Measurements from ENCODE around the gene KCNIP4. TPM values are rescaled to one million over a fixed set of nuclear protein-coding genes. Genes with fewer than 3 reads are reported as not detected.

Gene KCNIP4
- total and polyA plus RNA-seq, 2 of the 8 experiments (the other 6 are each of a cell fraction or from before 2014, with no cell fraction given): 0.06 TPM; not detected in 1

- Histone ChIP-seq H3K4me2 (ENCODE audit: insufficient read depth in 1 of 2, low read depth in 2 of 2, low read length in 2 of 2) (no peak overlapping the region), H2BK15ac (ENCODE audit: low read length) (no peak overlapping the region), H3K4me3 (ENCODE audit: extremely low read depth in 1 of 4, insufficient read depth in 2 of 4, low read depth in 3 of 4, low read length in 4 of 4) (no peak overlapping the region), H4K8ac (ENCODE audit: extremely low read depth, insufficient read depth, low read length) (no peak overlapping the region), H3K79me1 (ENCODE audit: low read depth, low read length) (no peaks in the 10 kb centered on the region), H2AFZ (ENCODE audit: low read length) (no peak overlapping the region), H3K79me2 (ENCODE audit: control insufficient read depth in 1 of 2, insufficient read depth in 2 of 2, low read length in 2 of 2) (no peaks in the 10 kb centered on the region), H3K36me3 (ENCODE audit: control insufficient read depth in 2 of 4, insufficient read depth in 4 of 4, low read length in 3 of 4) (no peaks in the 10 kb centered on the region), H3K4ac (replicated peaks; ENCODE audit: insufficient read length, low read depth, low read length) (no peak overlapping the region), H3K23ac (ENCODE audit: insufficient read length) (no peak overlapping the region), H4K5ac (ENCODE audit: insufficient read length, low read depth, low read length) (no peak overlapping the region), H3K18ac (ENCODE audit: extremely low read depth, low read length) (no peak overlapping the region), H2AK5ac (ENCODE audit: low read depth, low read length) (no peak overlapping the region), H3K27me3 (replicated peaks in 1 of 4; ENCODE audit: control insufficient read depth in 3 of 4, extremely low read depth in 1 of 4, insufficient read depth in 3 of 4, low read length in 3 of 4) (no peaks in the 10 kb centered on the region), H3K56ac (replicated peaks; ENCODE audit: insufficient read length, low read depth, low read length) (no peak overlapping the region), H4K91ac (replicated peaks; ENCODE audit: insufficient read length, low read length) (no peak overlapping the region), H3K23me2 (ENCODE audit: low read depth, low read length) (no peaks in the 10 kb centered on the region), H4K20me1 (replicated peaks in 1 of 2; ENCODE audit: control insufficient read depth in 1 of 2, insufficient read depth in 2 of 2, low read length in 2 of 2) (no peaks in the 10 kb centered on the region), H3K4me1 (replicated peaks in 1 of 4; ENCODE audit: control insufficient read depth in 3 of 4, insufficient read depth in 4 of 4, low read length in 3 of 4) (no peaks in the 10 kb centered on the region), H2BK120ac (replicated peaks; ENCODE audit: low read depth, low read length) (no peak overlapping the region), H3K14ac (ENCODE audit: insufficient read length) (no peak overlapping the region), H2BK12ac (ENCODE audit: low read depth, low read length) (no peak overlapping the region), H3K9ac (replicated peaks in 1 of 4; ENCODE audit: extremely low read depth in 1 of 4, low read depth in 3 of 4, low read length in 3 of 4) (no peak overlapping the region), H3K27ac (ENCODE audit: low read depth, low read length) (no peak overlapping the region), H2BK20ac (ENCODE audit: low read length) (no peak overlapping the region), H3K9me3 (ENCODE audit: insufficient read depth in 2 of 2, low read depth in 1 of 2, low read length in 1 of 2) (no peaks in the 10 kb centered on the region), H2BK5ac (ENCODE audit: low read depth, low read length) (no peak overlapping the region)
- ChIA-PET CTCF (ENCODE audit: partially characterized antibody) (no interaction called here), POLR2A (ENCODE audit: partially characterized antibody) (no interaction called here)
- FAIRE-seq: no peak
- 90% methylated on average over 3 of the region's 3 CpGs; no CpG with 5 or more reads in 1 of the 2 experiments for WGBS, 2 experiments (ENCODE audit: extremely low coverage in 1 of 2, insufficient coverage in 1 of 2, insufficient read length in 1 of 2, insufficient replicate concordance in 2 of 2, low coverage in 1 of 2, low lambda C conversion rate in 2 of 2, missing lambda C conversion rate in 1 of 2)
- DNase-seq (ENCODE audit: low read depth in 1 of 2, low spot score in 2 of 2): no peak
- TF ChIP-seq TEAD4 (IDR thresholded peaks at IDR 0.05; ENCODE audit: low read depth, low read length) (no peak), SIX5 (IDR thresholded peaks at IDR 0.05; ENCODE audit: low read depth, low read length) (no peak), ATF2 (IDR thresholded peaks at IDR 0.05; ENCODE audit: low read length) (no peak), KDM4A (IDR thresholded peaks at IDR 0.05; ENCODE audit: low read depth, low read length, severe bottlenecking) (no peak), SAP30 (IDR thresholded peaks at IDR 0.05; ENCODE audit: insufficient read depth, insufficient replicate concordance, low read length) (no peak), CBX8 (IDR thresholded peaks at IDR 0.05; ENCODE audit: borderline replicate concordance, low read depth, low read length) (no peak), PHF8 (conservative IDR thresholded peaks at IDR 0.05; ENCODE audit: low read depth, low read length) (no peak), CTBP2 (IDR thresholded peaks at IDR 0.05; ENCODE audit: borderline replicate concordance, insufficient read depth, insufficient read length, low read length) (no peak)
Measured at GRCh38 chr4:21888195-21888976, 60.2 kb downstream of the KCNIP4 start.

All from H1 (cell line).